HG03521 (cell line): Measurements from ENCODE around the gene CA10.

Experiments
- ATAC-seq: cut with Tn5 transposase; IDR thresholded peaks from one replicate; pipeline ENCODE4 v1.9.1; 2021; ENCODE audit warnings: mild to moderate bottlenecking, moderate library complexity; ENCODE audit not compliant: unreplicated experiment

The CA10 gene

GRCh38 chr17:51657224-51657623 lies 501.3 kb downstream of the CA10 start:
- no peak for ATAC-seq

GRCh38 chr17:51653878-51654277 lies 504.6 kb downstream of the CA10 start:
- no peak for ATAC-seq

- ATAC-seq, result no peak
Observed at GRCh38 chr17:51652529-51652928, 506.0 kb downstream of the CA10 start.

- no peak for ATAC-seq
Observed at GRCh38 chr17:51651513-51652298, 506.8 kb downstream of the CA10 start.

- ATAC-seq, result no peak
Observed at GRCh38 chr17:51650772-51651171, 507.7 kb downstream of the CA10 start.

DNA sequence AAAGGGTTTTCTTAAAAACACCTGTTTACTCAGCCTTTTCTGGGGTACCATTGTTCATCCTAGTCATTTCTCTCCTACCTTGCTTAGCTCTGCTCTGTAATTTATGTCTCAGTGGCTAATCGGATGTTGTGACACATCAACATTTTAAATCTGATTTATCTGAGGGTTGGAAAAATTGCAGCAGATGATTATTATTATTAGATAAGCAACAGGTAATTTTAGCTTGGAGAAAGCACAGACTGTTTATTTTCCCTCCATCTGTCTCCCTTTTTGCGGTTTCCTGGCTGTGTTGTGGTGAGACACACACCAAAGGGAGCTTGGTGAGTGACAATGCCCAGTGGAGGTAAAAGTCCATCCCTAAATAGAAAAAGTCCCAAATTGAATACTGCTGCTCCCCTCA lies 508.3 kb downstream of the CA10 start:
- no peak for ATAC-seq

GRCh38 chr17:51647826-51648225 lies 510.7 kb downstream of the CA10 start:
- ATAC-seq, result no peak

DNA sequence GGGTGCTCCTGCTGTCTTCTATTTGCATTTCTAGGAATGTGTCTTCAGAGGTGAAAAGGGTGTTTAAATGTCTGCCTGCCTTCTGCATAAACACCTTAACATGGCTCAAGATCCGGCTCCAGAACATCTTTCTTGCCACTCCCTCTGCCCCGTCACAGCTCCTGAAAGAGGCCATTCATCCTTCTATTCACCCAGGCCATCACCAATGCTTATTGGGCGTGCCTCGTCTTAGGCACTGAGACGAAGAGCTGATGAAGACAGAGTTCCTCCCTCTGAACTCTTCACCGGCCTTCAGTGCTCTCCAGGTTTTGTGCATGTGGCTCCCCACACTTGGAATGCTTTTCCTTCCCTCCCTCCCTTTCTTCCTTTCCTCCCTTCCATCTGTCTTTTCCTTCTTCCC lies 511.4 kb downstream of the CA10 start:
- ATAC-seq, result no peak

DNA sequence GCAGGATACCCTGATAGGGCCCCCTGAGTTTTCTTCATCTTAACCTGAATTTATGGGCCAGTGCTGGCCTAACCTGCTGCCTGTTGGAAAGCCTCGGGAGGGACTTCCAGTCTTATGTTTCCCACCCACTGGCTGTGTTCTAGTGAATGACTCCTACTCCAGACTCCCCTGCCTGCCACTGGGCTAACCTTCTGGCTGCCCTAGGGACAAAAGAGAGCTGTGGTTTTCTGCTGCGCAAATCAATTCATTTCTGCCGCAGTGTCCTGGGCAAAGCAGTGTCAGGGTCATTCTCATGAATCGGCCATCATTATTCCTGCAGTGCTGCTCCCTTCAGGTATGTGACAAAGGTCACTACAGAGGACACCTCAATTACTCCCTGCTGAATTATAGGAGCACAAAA lies 512.0 kb downstream of the CA10 start:
- ATAC-seq, result no peak

DNA sequence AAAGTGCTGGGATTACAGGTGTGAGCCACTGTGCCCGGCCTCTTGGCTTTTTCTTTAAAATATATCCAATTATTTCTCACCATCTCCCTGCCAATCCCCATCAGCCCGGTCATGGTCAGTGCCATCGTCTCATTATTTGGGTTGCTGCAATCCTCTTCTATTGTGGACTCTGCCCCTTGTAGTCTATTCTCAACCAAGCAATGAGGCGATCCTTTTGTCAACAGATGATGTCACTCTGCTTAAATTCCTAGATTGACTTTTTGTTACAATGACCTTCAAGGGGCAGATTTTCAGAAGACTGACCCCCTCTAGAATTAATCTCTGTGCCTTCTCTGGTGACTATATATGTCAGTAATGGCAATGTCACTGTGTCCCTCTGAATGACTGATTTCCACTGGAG lies 513.5 kb downstream of the CA10 start:
- no peak for ATAC-seq

DNA sequence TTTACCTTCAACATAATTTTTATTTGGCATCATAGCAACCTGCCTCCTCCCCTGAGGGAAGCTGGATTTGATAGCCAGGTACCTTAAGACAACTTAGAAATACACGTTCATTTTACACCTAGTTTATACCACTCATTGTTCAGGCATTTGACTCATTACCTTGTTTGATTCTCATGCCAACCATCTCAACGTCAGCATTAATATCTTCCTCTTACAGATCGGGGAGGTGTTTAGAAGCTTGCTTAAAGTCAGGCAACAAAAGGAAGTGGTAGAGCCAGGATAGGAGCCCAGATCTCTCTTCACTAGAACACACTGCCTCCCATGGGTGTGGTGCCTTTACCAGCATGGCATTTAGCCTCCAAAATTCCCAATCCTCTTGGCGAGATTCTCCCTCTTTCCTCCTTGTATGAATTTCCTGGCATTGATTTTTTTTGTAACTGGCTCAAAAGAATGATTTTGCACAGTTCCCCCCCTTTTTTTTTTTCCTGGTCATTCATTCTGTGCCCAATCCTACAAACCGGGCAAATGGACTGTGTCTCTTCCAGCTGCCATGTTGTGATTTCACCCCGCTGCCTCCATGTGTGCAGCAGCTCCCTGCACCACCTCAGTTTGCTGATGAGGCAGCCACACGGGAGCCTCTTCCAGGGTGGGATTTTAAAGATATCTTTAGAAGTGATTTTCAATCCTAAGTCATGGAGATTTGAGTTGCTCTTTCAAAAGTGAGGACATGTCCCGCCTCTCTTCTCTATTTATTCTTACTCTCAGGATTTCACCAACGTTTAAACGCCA lies 514.6 kb downstream of the CA10 start:
- ATAC-seq, result no peak

GRCh38 chr17:51642029-51642428 lies 516.5 kb downstream of the CA10 start:
- ATAC-seq, result no peak

DNA sequence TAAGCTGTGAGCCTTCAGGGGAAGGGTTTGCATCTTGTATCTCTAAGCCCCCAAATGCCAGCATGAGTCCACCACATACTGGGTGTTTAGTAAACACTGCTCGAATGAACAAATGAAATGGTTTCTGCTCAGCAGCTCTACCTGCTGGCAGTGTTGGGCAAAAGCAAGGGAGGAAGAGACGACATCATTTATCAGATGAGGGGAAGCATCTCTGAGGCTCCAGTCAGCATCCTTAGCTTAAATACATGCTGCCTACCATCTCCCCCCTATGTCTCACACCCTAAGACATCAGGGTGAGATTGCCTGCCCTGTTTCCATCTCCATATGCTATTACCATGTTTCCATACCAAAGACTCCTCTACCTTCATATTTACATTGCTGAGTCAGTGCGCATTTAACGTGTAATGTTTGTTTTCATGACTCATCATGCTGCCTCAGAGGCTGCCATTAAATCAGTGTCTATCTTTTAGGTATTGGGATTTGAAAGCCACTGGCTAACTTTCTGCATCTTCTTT lies 518.3 kb downstream of the CA10 start:
- no peak for ATAC-seq

- ATAC-seq, result no peak
Observed at GRCh38 chr17:51638971-51639370, 519.5 kb downstream of the CA10 start.

GRCh38 chr17:51636291-51636690 lies 522.2 kb downstream of the CA10 start:
- ATAC-seq, result no peak

DNA sequence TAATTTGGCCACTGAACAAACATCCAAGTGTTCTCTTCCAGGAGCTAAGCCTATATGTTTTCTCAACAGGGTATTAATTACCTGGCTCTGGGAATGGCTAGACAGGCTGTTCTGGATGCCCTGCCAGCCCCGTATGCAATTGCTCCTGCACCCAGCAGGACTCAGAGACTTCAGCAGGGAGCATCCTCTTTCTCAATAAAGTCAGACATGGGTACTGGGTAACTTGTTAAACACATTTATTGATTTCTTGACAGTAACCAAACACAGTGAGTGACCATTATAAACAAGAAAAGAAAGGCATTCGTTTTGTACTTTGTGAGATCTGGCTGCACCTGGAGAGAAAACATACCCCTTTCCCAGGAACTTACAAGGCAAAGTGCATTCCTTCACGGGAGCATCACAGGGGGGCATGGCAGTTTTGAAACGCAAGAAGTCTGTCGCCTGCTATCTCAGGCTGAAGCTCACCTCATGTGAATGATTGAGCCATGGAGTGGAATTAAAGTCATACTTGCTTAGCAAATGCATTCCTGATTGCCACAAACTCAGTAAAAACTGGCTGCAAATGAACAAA lies 528.3 kb downstream of the CA10 start:
- ATAC-seq, result no peak

GRCh38 chr17:51629232-51629631 lies 529.3 kb downstream of the CA10 start:
- ATAC-seq, result no peak

DNA sequence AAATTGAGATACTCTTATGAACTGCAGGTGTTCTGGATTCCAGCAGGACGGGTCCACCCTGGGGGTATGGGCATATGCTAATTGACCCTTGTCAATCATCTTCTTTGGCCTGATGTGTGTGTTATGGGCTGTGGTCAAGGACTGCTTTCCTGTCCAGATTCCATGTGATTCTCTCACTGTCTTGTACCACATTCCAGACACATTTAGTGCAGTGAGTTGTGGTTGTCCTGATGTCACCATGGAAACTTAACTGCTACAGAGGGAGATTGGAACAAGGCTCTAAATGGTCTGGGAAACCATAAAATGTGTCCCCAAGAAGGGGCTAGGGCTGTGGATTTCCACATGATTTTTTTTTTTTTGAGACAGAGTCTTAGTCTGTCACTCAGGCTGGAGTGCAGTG lies 530.7 kb downstream of the CA10 start:
- no peak for ATAC-seq

- no peak for ATAC-seq
Observed at GRCh38 chr17:51618476-51618875, 540.0 kb downstream of the CA10 start.

- no peak for ATAC-seq
Observed at GRCh38 chr17:51617986-51618385, 540.5 kb downstream of the CA10 start.

DNA sequence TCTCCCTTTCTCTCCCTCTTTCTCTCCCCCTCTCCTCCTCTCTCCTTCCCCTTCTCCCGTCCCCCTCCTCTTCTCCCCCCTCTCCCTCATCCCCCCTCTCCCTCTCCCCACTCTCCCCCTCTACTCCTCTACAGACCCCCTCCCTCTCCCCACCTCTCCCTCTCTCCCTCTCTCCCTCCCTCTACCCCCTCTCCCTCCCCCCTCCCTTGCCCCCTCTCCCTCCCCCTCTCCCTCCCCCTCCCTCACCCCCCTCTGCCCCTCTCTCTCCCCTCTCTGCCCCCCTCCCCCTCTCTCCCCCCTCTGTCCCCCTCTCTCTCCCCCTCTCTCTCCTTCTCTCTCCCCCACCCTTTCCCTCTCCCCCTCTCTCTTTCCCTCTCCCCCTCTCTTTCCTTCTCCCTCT lies 545.3 kb downstream of the CA10 start:
- no peak for ATAC-seq

DNA sequence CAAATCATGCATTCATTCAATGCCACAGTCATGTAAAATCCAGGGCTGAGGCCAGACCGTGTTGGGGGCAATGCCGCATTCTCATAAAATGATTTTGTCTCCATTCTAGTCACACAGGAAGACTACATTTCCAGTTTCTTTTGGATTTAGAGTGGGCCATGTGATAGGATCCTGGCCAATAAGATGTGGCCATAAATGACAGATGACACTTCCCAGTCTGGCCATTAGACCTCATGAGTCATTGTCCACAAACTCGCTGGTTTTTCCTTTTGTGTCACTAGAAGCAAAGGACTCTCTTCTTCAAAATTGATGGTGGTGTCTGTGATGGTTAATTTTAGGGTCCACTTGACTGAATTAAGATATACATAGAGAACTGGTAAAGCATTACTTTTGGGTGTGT lies 545.8 kb downstream of the CA10 start:
- ATAC-seq, result no peak
